Stomach (tissue), 9 donors: ENCODE results near the gene CD300C. TPM values are rescaled to one million over a fixed set of nuclear protein-coding genes. Genes with fewer than 3 reads are reported as not detected.

Experiments
- DNase-seq, 2 donors: peaks; one replicate each; pipeline versions ENCODE4 v3.0.0 to v3.0.0-alpha.2; 2013 to 2019
- H3K27ac ChIP-seq, 5 donors: fragments of 200-600 bp in 4 of 5; sonication (generic) in 4 of 5; one replicate each; pipeline ENCODE4 v1.5.1; 2013 to 2019; ENCODE audit warnings: mild to moderate bottlenecking in 1 of 5, moderate library complexity in 1 of 5
- H3K27me3 ChIP-seq, 3 donors: fragments of 200-600 bp; sonication (generic); one replicate each; pipeline ENCODE4 v1.5.1; 2017 to 2019; ENCODE audit warnings: mixed run types in 1 of 3
- H3K36me3 ChIP-seq, 4 donors: fragments of 200-600 bp; sonication (generic); 1 replicate in 3 of 4; 2 replicates in 1 of 4; pipeline ENCODE4 v1.5.1; 2016 to 2019
- H3K4me1 ChIP-seq, 4 donors: fragments of 200-600 bp; sonication (generic); one replicate each; pipeline ENCODE4 v1.5.1; 2016 to 2019
- H3K4me3 ChIP-seq, 4 donors: fragments of 200-600 bp; sonication (generic) in 3 of 4; one replicate each; pipeline ENCODE4 v1.5.1; 2016 to 2019; ENCODE audit warnings: mild to moderate bottlenecking in 1 of 4
- H3K9me3 ChIP-seq, 4 donors: fragments of 200-600 bp; sonication (generic); one replicate each; pipeline ENCODE4 v1.5.1; 2016 to 2019
- EP300 ChIP-seq: sonication (generic); formaldehyde crosslinking; IDR thresholded peaks from one replicate; pipeline ENCODE4 v1.6.1; 2017; ENCODE audit warnings: antibody characterized with exemption
- POLR2A ChIP-seq, 4 donors: fragments of 450-650 bp; IDR thresholded peaks; one replicate each; pipeline ENCODE4 v1.6.1; 2016; ENCODE audit warnings: antibody characterized with exemption in 4 of 4, control low read depth in 2 of 4, mild to moderate bottlenecking in 1 of 4, moderate library complexity in 1 of 4
- POLR2AphosphoS5 ChIP-seq, 3 donors: sonication (generic); formaldehyde crosslinking; IDR thresholded peaks; one replicate each; pipeline ENCODE4 v1.6.1; 2016; ENCODE audit warnings: antibody characterized with exemption in 3 of 3
- WGBS, 5 donors: extraction: QIAGEN DNeasy Blood & Tissue Kit in 3 of 5; methylation state at CpG; one replicate each; pipeline versions ENCODE4 v1.1.5 to v1.1.7; 2013 to 2018; 5-methylcytosine and 5-hydroxymethylcytosine counted together
- intact Hi-C: fragments of 100-400 bp; cut with DNase I; formaldehyde crosslinking; loops from one replicate; pipeline ENCODE4 v1.15.1; 2023; ENCODE audit warnings: low total_unique reads
- polyA plus RNA-seq, 3 donors: library from polyadenylated mRNA; stranded (reverse); fragments of 200-250 nt; gene quantifications; one replicate each; pipeline ENCODE4 v1.2.3, GENCODE V29; 2013
- total RNA-seq, 5 donors: library from RNA; depleted of rRNA; stranded (reverse); fragments of >200 nt; gene quantifications; one replicate each; pipeline versions ENCODE4 v1.1.0 to v1.2.3, GENCODE V29; 2014 to 2016
- TF ChIP-seq, protein P1 (sequence below), 7 experiments: fragments of 450-650 bp in 4 of 7; fragments of 200-600 bp in 3 of 7; sonication (generic) in 3 of 7; IDR thresholded peaks; one replicate each; pipeline ENCODE4 v1.5.1; 2016 to 2019; ENCODE audit warnings: antibody characterized with exemption in 7 of 7, control low read depth in 2 of 7, mild to moderate bottlenecking in 1 of 7
- donor health status: healthy with polysubstance abuse.
- donor health status: Bipolar disorder and iron deficiency.
- donor health status: healthy.

The CD300C gene
- total and polyA plus RNA-seq, 8 donors = 0.13 to 1.6 (median 0.75) TPM; not detected in 5

DNA sequence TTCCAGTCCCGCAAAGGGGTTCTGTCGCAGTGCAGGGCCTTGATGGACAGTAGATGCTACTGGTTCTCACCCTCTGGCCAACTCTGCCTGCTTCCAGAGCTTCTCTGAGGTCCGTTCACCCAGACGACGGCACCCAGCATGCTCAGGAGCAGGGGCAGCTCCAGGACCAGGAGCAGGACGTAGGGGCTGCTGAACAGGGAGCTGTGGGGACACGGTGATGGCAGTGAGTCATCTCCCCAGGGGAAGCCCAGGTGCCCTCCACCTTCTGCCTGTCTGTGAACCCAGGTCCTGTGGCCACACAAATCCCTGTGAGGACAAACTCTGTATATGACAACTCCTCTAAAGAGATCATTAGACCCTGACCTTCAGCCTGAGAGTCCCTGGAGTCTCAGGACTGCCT is 3.4 kb upstream of the CD300C start:
- no peak for DNase-seq
- WGBS, 5 donors = 69 to 87% (median 80%) methylated on average over 2 to 7 of the region's 7 CpGs
- Histone ChIP-seq H3K4me3 (no peak overlapping the region), H3K27me3 (peaks cover 0 to 28% (median 0%) of the 10 kb centered on the region in 3 donors), H3K4me1 (no peaks in the 10 kb centered on the region), H3K27ac (no peak overlapping the region), H3K9me3 (no peaks in the 10 kb centered on the region), H3K36me3 (no peaks in the 10 kb centered on the region)
- no peak for TF ChIP-seq POLR2AphosphoS5 (IDR thresholded peaks at IDR 0.05)
- TF ChIP-seq POLR2A (IDR thresholded peaks at IDR 0.05) = no peak
- TF ChIP-seq EP300 = no peak
- TF ChIP-seq, protein P1, sequence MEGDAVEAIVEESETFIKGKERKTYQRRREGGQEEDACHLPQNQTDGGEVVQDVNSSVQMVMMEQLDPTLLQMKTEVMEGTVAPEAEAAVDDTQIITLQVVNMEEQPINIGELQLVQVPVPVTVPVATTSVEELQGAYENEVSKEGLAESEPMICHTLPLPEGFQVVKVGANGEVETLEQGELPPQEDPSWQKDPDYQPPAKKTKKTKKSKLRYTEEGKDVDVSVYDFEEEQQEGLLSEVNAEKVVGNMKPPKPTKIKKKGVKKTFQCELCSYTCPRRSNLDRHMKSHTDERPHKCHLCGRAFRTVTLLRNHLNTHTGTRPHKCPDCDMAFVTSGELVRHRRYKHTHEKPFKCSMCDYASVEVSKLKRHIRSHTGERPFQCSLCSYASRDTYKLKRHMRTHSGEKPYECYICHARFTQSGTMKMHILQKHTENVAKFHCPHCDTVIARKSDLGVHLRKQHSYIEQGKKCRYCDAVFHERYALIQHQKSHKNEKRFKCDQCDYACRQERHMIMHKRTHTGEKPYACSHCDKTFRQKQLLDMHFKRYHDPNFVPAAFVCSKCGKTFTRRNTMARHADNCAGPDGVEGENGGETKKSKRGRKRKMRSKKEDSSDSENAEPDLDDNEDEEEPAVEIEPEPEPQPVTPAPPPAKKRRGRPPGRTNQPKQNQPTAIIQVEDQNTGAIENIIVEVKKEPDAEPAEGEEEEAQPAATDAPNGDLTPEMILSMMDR (IDR thresholded peaks at IDR 0.05) = no peak
- intact Hi-C loops = no loop called here

DNA sequence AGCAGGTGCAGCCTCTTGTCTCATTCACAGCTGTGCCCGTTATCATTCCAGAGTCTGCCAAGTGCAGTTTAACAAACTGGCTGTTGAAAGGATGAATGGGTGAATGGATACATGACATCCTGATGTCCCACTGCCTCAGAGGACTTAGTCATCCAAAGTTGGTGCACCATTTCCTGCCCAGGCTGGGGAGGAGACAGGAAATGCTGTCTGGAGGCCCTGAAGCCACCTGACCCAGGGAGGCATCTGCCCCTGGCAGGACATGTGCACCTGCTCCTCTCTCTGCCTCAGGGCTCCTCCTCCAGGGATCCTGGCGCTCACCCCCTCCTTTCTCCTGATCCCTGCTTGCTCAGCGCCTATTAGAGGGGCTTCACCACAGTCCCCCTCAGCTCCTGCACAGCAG is 1.8 kb upstream of the CD300C start:
- Histone ChIP-seq H3K27ac (no peak overlapping the region), H3K4me1 (no peaks in the 10 kb centered on the region), H3K9me3 (no peaks in the 10 kb centered on the region), H3K4me3 (no peak overlapping the region), H3K27me3 (peaks cover 0 to 28% (median 0%) of the 10 kb centered on the region in 3 donors), H3K36me3 (no peaks in the 10 kb centered on the region)
- TF ChIP-seq EP300 (no peak), POLR2AphosphoS5 (IDR thresholded peaks at IDR 0.05) (no peak), POLR2A (IDR thresholded peaks at IDR 0.05) (no peak)
- TF ChIP-seq, protein P1 (IDR thresholded peaks at IDR 0.05) = no peak
- WGBS, 5 donors = 69 to 85% (median 79%) methylated on average over 3 of the region's 3 CpGs
- intact Hi-C loops = no loop called here
- no peak for DNase-seq

DNA sequence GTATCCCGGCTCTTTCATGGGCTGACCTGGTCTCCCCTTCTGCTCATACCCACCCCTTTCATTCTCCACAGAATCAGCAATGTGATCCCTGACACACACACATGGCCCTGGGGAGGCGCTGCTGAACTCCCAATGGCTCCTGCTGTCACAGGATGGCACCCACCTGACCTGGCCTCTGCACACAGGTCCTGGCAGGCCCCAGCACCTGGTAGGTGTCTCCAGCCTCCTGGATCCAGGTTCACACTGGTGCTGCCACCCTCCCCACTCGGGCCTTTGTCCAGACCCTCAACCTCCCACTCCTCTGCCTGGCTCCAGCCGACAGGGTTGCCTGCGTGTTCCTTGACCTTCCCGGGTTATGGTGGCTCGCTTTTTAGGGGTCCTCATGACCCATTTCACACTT is 1.3 kb upstream of the CD300C start:
- no peaks in the 10 kb centered on the region for H3K4me1 ChIP-seq
- TF ChIP-seq POLR2AphosphoS5 (IDR thresholded peaks at IDR 0.05) = no peak
- no peak for TF ChIP-seq POLR2A (IDR thresholded peaks at IDR 0.05)
- TF ChIP-seq, protein P1 (IDR thresholded peaks at IDR 0.05) = no peak
- TF ChIP-seq EP300 = no peak
- WGBS, 5 donors = 85 to 92% (median 90%) methylated on average over 7 of the region's 7 CpGs
- H3K4me3 ChIP-seq = no peak overlapping the region
- H3K27ac ChIP-seq = no peak overlapping the region
- H3K36me3 ChIP-seq = no peaks in the 10 kb centered on the region
- no peaks in the 10 kb centered on the region for H3K9me3 ChIP-seq
- intact Hi-C loops = no loop called here
- H3K27me3 ChIP-seq = peaks cover 0 to 26% (median 0%) of the 10 kb centered on the region in 3 donors
- DNase-seq = no peak

DNA sequence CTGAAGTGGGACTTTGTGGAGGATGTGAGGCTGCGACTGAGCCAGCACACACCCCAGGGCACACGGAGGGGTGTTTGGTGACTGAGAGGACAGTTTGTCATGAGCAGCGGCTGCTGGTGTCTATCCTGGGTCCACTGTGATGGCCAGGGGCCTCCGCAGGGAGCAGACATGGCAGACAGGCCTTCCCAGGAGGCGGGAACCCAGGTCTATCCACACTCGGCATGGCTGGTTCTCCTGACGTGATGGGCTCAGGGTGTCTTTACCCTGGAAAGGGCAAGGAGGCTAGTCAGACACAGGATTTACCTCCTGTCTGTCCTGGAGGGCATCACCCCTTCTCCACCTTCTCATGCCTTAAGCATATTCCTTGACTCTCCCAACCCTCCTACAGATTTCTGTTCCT is 671 bp upstream of the CD300C start:
- TF ChIP-seq POLR2AphosphoS5 (IDR thresholded peaks at IDR 0.05) (no peak), POLR2A (IDR thresholded peaks at IDR 0.05) (no peak), EP300 (no peak)
- TF ChIP-seq, protein P1 (IDR thresholded peaks at IDR 0.05) = no peak
- H3K4me1 ChIP-seq = no peaks in the 10 kb centered on the region
- H3K36me3 ChIP-seq = no peaks in the 10 kb centered on the region
- no peak overlapping the region for H3K4me3 ChIP-seq
- intact Hi-C loops = no loop called here
- DNase-seq = no peak
- H3K9me3 ChIP-seq = no peaks in the 10 kb centered on the region
- no peak overlapping the region for H3K27ac ChIP-seq
- WGBS, 5 donors = 86 to 89% (median 89%) methylated on average over 7 of the region's 7 CpGs
- peaks cover 0 to 20% (median 0%) of the 10 kb centered on the region in 3 donors for H3K27me3 ChIP-seq
